H4 (cell line): ENCODE results near the gene BTNL9. TPM values are rescaled to one million over a fixed set of nuclear protein-coding genes. Genes with fewer than 3 reads are reported as not detected.
"Not testable (repeated sequence)": the region's sequence is repeated elsewhere in the genome, so short reads cannot be mapped to it uniquely, and the experiment has no call there.

Experiments used
- DNase-seq: peaks from one replicate; pipeline ENCODE4 v3.0.0-alpha.2; 2015; ENCODE audit warnings: low spot score
- total RNA-seq: library from RNA; depleted of rRNA; stranded (reverse); fragments of >200 nt; shearing (Covaris generic); gene quantifications from 2 replicates; pipeline ENCODE4 v1.2.3, GENCODE V29; 2014; rRNA removed

BTNL9 gene
- total RNA-seq, 1 experiment from 2014 or later, result 0.15 TPM

DNA sequence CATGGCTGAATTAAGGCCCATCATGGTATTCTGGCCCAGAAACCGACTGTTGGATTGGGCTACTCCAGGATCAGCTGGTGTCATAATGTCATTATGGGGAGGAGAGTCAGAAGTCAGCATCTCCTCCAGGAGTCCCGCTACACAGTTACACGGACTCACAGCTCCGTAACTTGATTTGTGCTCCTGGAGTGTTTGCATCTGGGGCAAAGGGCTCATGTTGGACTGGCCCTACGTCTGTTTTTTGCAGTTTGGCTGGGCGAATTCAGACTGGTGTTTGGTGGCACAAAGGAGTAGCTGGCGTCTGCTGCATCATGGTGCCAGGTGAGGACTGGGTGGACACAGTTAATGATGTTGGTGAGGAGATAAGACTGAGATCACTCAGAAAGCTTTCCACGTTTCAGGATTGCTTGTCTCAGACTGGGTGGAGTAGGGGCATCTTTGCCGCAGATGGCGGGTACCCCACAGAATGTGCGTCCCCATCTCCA is 59.6 kb downstream of the BTNL9 start:
- DNase-seq, result no peak

- DNase-seq, result no peak
Observed at GRCh38 chr5:181100121-181100875, 60.2 kb downstream of the BTNL9 start.

GRCh38 chr5:181101030-181101641 is 61.1 kb downstream of the BTNL9 start:
- not testable (repeated sequence) for DNase-seq

- not testable (repeated sequence) for DNase-seq
Observed at GRCh38 chr5:181101930-181102674, 62.0 kb downstream of the BTNL9 start.

DNA sequence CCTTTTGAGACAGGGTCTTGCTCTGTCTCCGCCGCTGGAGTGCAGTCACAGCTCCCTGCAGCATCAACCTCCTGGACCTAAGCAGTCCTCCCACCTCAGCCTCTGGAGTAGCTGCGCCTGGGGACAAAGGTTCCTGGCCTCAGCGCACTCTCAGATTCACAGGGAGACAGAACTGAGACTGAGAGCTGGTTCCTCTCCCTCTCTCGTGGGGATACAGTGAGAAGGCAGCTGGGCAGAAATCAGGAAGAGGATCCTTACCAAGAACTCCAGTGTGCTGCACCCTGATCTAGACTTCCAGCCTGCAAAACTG is 64.1 kb downstream of the BTNL9 start:
- DNase-seq, result not testable (repeated sequence)

GRCh38 chr5:181104606-181105390 is 64.7 kb downstream of the BTNL9 start:
- not testable (repeated sequence) for DNase-seq

- no peak for DNase-seq
Observed at GRCh38 chr5:181105391-181106025, 65.4 kb downstream of the BTNL9 start.

DNA sequence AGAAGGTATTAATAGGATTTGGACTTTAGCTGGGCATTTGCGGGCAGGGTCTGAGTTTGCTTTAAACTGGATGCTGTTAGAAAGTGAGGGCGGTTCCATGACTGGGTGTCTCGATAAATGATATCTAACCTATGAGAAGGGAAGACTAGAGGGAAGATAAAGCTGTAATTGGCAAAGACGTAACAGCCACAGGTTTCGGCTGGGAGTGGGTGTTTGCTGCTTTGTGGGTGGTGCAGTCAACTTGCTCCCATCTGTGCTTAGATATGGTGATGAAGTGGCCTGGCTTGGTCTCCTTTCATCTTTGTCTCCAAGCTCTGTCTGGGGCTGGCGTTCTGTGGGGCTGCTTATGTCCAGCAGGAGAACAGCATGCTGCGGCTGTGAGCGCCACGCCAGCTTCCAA is 67.6 kb downstream of the BTNL9 start:
- no peak for DNase-seq

- no peak for DNase-seq
Observed at GRCh38 chr5:181108578-181109165, 68.6 kb downstream of the BTNL9 start.

- no peak for DNase-seq
Observed at GRCh38 chr5:181109489-181110013, 69.5 kb downstream of the BTNL9 start.

GRCh38 chr5:181111010-181111409 is 70.9 kb downstream of the BTNL9 start:
- DNase-seq, result no peak

Other genes with a start within 250 kb of the BTNL9 start
- 59.1 and 81.0 TPM in 2 replicates for gene MGAT1, start 237.5 kb upstream of the BTNL9 start, total RNA-seq
- gene ZFP62, start 179.0 kb upstream of the BTNL9 start, total RNA-seq, result 22.6 and 27.7 TPM in 2 replicates
- not detected in 2 replicates for gene BTNL8, start 141.1 kb upstream of the BTNL9 start, total RNA-seq
- not detected in 2 replicates for gene BTNL3, start 51.4 kb upstream of the BTNL9 start, total RNA-seq
- not detected in 2 replicates for gene OR2V1, start 90.9 kb downstream of the BTNL9 start, total RNA-seq
- not detected in 2 replicates for gene OR2V2, start 107.3 kb downstream of the BTNL9 start, total RNA-seq
- gene TRIM7, start 164.9 kb downstream of the BTNL9 start, total RNA-seq, result 0.10 and 0.27 TPM in 2 replicates
- 10.5 and 12.0 TPM in 2 replicates for gene TRIM41, start 183.0 kb downstream of the BTNL9 start, total RNA-seq
- gene RACK1, start 203.6 kb downstream of the BTNL9 start, total RNA-seq, result 4,964 and 5,175 TPM in 2 replicates
- gene TRIM52, start 220.9 kb downstream of the BTNL9 start, total RNA-seq, result 7.6 and 11.5 TPM in 2 replicates